ENCODE results near the gene SLC28A1.

SLC28A1 gene

GRCh38 chr15:84969257-84969656 is 84.8 kb downstream of the SLC28A1 start:
- Histone ChIP-seq H3K4me1 (ENCODE audit: control insufficient read depth in 1 of 2, insufficient read depth in 2 of 2, low read length in 2 of 2) (no peaks in the 10 kb centered on the region), H3K4ac (ENCODE audit: low read depth, low read length) (no peak overlapping the region), H3K79me1 (ENCODE audit: low read length) (no peaks in the 10 kb centered on the region), H3K27ac (ENCODE audit: low read depth, low read length) (no peak overlapping the region), H3K4me2 (ENCODE audit: low read length) (no peak overlapping the region), H2AFZ (ENCODE audit: insufficient read depth, low read length, poor library complexity) (no peak overlapping the region), H2AK5ac (ENCODE audit: low read length) (no peak overlapping the region), H4K91ac (ENCODE audit: low read depth, low read length) (no peak overlapping the region), H3K14ac (ENCODE audit: low read length) (no peak overlapping the region), H3K23ac (ENCODE audit: low read length) (no peak overlapping the region), H3K4me3 (ENCODE audit: low read depth, low read length) (no peak overlapping the region), H2BK12ac (ENCODE audit: low read length) (no peak overlapping the region), H3K27me3 (ENCODE audit: insufficient read depth, low read length) (no peaks in the 10 kb centered on the region), H4K12ac (ENCODE audit: low read depth, low read length) (no peak overlapping the region), H2BK5ac (ENCODE audit: low read depth, low read length, poor library complexity) (no peak overlapping the region), H3K9ac (ENCODE audit: low read length) (no peak overlapping the region), H3K18ac (ENCODE audit: low read length) (no peak overlapping the region), H3K36me3 (ENCODE audit: control insufficient read depth in 1 of 2, insufficient read depth in 2 of 2, low read length in 2 of 2) (no peaks in the 10 kb centered on the region), H3K9me3 (ENCODE audit: insufficient read depth, low read depth, low read length) (peaks cover 1% of the 10 kb centered on the region), H2BK120ac (ENCODE audit: insufficient read depth, low read length, poor library complexity) (no peak overlapping the region), H4K8ac (ENCODE audit: low read depth, low read length) (no peak overlapping the region), H3K79me2 (ENCODE audit: control insufficient read depth, insufficient read depth, low read length, poor library complexity) (no peaks in the 10 kb centered on the region)
- WGBS (ENCODE audit: extremely low coverage, insufficient coverage, insufficient read length) = no CpG with 5 or more reads among the region's 6 CpGs
- no peak for DNase-seq

- no peak overlapping the region for H3K23ac ChIP-seq (ENCODE audit: low read length)
- H3K4me1 ChIP-seq (ENCODE audit: control insufficient read depth in 1 of 2, insufficient read depth in 2 of 2, low read length in 2 of 2) = no peaks in the 10 kb centered on the region
- no peaks in the 10 kb centered on the region for H3K27me3 ChIP-seq (ENCODE audit: insufficient read depth, low read length)
- H3K4me3 ChIP-seq (ENCODE audit: low read depth, low read length) = no peak overlapping the region
- H3K4ac ChIP-seq (ENCODE audit: low read depth, low read length) = no peak overlapping the region
- H3K9me3 ChIP-seq (ENCODE audit: insufficient read depth, low read depth, low read length) = peaks cover 1% of the 10 kb centered on the region
- H2BK5ac ChIP-seq (ENCODE audit: low read depth, low read length, poor library complexity) = no peak overlapping the region
- no peak overlapping the region for H3K14ac ChIP-seq (ENCODE audit: low read length)
- H3K4me2 ChIP-seq (ENCODE audit: low read length) = no peak overlapping the region
- no peaks in the 10 kb centered on the region for H3K79me1 ChIP-seq (ENCODE audit: low read length)
- no peak overlapping the region for H2AFZ ChIP-seq (ENCODE audit: insufficient read depth, low read length, poor library complexity)
- no peak overlapping the region for H3K27ac ChIP-seq (ENCODE audit: low read depth, low read length)
- no peak overlapping the region for H4K91ac ChIP-seq (ENCODE audit: low read depth, low read length)
- H4K8ac ChIP-seq (ENCODE audit: low read depth, low read length) = no peak overlapping the region
- H3K36me3 ChIP-seq (ENCODE audit: control insufficient read depth in 1 of 2, insufficient read depth in 2 of 2, low read length in 2 of 2) = no peaks in the 10 kb centered on the region
- H3K18ac ChIP-seq (ENCODE audit: low read length) = no peak overlapping the region
- H3K9ac ChIP-seq (ENCODE audit: low read length) = no peak overlapping the region
- H3K79me2 ChIP-seq (ENCODE audit: control insufficient read depth, insufficient read depth, low read length, poor library complexity) = no peaks in the 10 kb centered on the region
- no peak overlapping the region for H2BK120ac ChIP-seq (ENCODE audit: insufficient read depth, low read length, poor library complexity)
- no peak overlapping the region for H4K12ac ChIP-seq (ENCODE audit: low read depth, low read length)
- no peak overlapping the region for H2AK5ac ChIP-seq (ENCODE audit: low read length)
- WGBS (ENCODE audit: extremely low coverage, insufficient coverage, insufficient read length) = no CpG with 5 or more reads among the region's 3 CpGs
- DNase-seq = peak in 1 of 2 donors; percentile 54
- no peak overlapping the region for H2BK12ac ChIP-seq (ENCODE audit: low read length)
Observed at GRCh38 chr15:84970843-84971242, 86.4 kb downstream of the SLC28A1 start.

- no peak for DNase-seq
- no peak overlapping the region for H2BK120ac ChIP-seq (ENCODE audit: insufficient read depth, low read length, poor library complexity)
- H4K8ac ChIP-seq (ENCODE audit: low read depth, low read length) = no peak overlapping the region
- H3K4ac ChIP-seq (ENCODE audit: low read depth, low read length) = no peak overlapping the region
- no peaks in the 10 kb centered on the region for H3K79me1 ChIP-seq (ENCODE audit: low read length)
- no peak overlapping the region for H3K4me3 ChIP-seq (ENCODE audit: low read depth, low read length)
- H2AK5ac ChIP-seq (ENCODE audit: low read length) = no peak overlapping the region
- no peaks in the 10 kb centered on the region for H3K79me2 ChIP-seq (ENCODE audit: control insufficient read depth, insufficient read depth, low read length, poor library complexity)
- no peak overlapping the region for H3K9ac ChIP-seq (ENCODE audit: low read length)
- H3K4me2 ChIP-seq (ENCODE audit: low read length) = no peak overlapping the region
- H3K18ac ChIP-seq (ENCODE audit: low read length) = no peak overlapping the region
- peaks cover 1% of the 10 kb centered on the region for H3K9me3 ChIP-seq (ENCODE audit: insufficient read depth, low read depth, low read length)
- no peak overlapping the region for H4K91ac ChIP-seq (ENCODE audit: low read depth, low read length)
- H2AFZ ChIP-seq (ENCODE audit: insufficient read depth, low read length, poor library complexity) = no peak overlapping the region
- H3K14ac ChIP-seq (ENCODE audit: low read length) = no peak overlapping the region
- no peak overlapping the region for H4K12ac ChIP-seq (ENCODE audit: low read depth, low read length)
- H3K27me3 ChIP-seq (ENCODE audit: insufficient read depth, low read length) = no peaks in the 10 kb centered on the region
- no peaks in the 10 kb centered on the region for H3K4me1 ChIP-seq (ENCODE audit: control insufficient read depth in 1 of 2, insufficient read depth in 2 of 2, low read length in 2 of 2)
- no peak overlapping the region for H3K23ac ChIP-seq (ENCODE audit: low read length)
- H2BK12ac ChIP-seq (ENCODE audit: low read length) = no peak overlapping the region
- no peak overlapping the region for H2BK5ac ChIP-seq (ENCODE audit: low read depth, low read length, poor library complexity)
- WGBS (ENCODE audit: extremely low coverage, insufficient coverage, insufficient read length) = no CpG with 5 or more reads among the region's 16 CpGs
- H3K36me3 ChIP-seq (ENCODE audit: control insufficient read depth in 1 of 2, insufficient read depth in 2 of 2, low read length in 2 of 2) = no peaks in the 10 kb centered on the region
- H3K27ac ChIP-seq (ENCODE audit: low read depth, low read length) = no peak overlapping the region
Observed at GRCh38 chr15:84973492-84974460, 89.3 kb downstream of the SLC28A1 start.

GRCh38 chr15:84975871-84976351 is 91.4 kb downstream of the SLC28A1 start:
- H3K4me2 ChIP-seq (ENCODE audit: low read length) = no peak overlapping the region
- H4K12ac ChIP-seq (ENCODE audit: low read depth, low read length) = no peak overlapping the region
- no peak overlapping the region for H4K8ac ChIP-seq (ENCODE audit: low read depth, low read length)
- H3K79me1 ChIP-seq (ENCODE audit: low read length) = peaks cover 9% of the 10 kb centered on the region
- no peak overlapping the region for H3K27ac ChIP-seq (ENCODE audit: low read depth, low read length)
- no peak overlapping the region for H3K14ac ChIP-seq (ENCODE audit: low read length)
- H4K91ac ChIP-seq (ENCODE audit: low read depth, low read length) = no peak overlapping the region
- peaks cover 1% of the 10 kb centered on the region for H3K9me3 ChIP-seq (ENCODE audit: insufficient read depth, low read depth, low read length)
- no peaks in the 10 kb centered on the region for H3K36me3 ChIP-seq (ENCODE audit: control insufficient read depth in 1 of 2, insufficient read depth in 2 of 2, low read length in 2 of 2)
- no peak overlapping the region for H3K9ac ChIP-seq (ENCODE audit: low read length)
- H2BK12ac ChIP-seq (ENCODE audit: low read length) = no peak overlapping the region
- H3K4me3 ChIP-seq (ENCODE audit: low read depth, low read length) = no peak overlapping the region
- no peaks in the 10 kb centered on the region for H3K27me3 ChIP-seq (ENCODE audit: insufficient read depth, low read length)
- no peak for DNase-seq
- no peak overlapping the region for H2BK5ac ChIP-seq (ENCODE audit: low read depth, low read length, poor library complexity)
- peaks cover 3 to 5% of the 10 kb centered on the region in 2 experiments for H3K4me1 ChIP-seq (ENCODE audit: control insufficient read depth in 1 of 2, insufficient read depth in 2 of 2, low read length in 2 of 2)
- H2AFZ ChIP-seq (ENCODE audit: insufficient read depth, low read length, poor library complexity) = no peak overlapping the region
- no peak overlapping the region for H3K18ac ChIP-seq (ENCODE audit: low read length)
- no peak overlapping the region for H2AK5ac ChIP-seq (ENCODE audit: low read length)
- H3K79me2 ChIP-seq (ENCODE audit: control insufficient read depth, insufficient read depth, low read length, poor library complexity) = no peaks in the 10 kb centered on the region
- H3K23ac ChIP-seq (ENCODE audit: low read length) = no peak overlapping the region
- WGBS (ENCODE audit: extremely low coverage, insufficient coverage, insufficient read length) = no CpG with 5 or more reads among the region's 5 CpGs
- no peak overlapping the region for H3K4ac ChIP-seq (ENCODE audit: low read depth, low read length)
- no peak overlapping the region for H2BK120ac ChIP-seq (ENCODE audit: insufficient read depth, low read length, poor library complexity)

Measured in trophoblast cell (in vitro differentiated cells and primary cell).